Stomach (tissue), 9 donors: Measurements from ENCODE around the gene GRK2. TPM values are rescaled to one million over a fixed set of nuclear protein-coding genes. Genes with fewer than 3 reads are reported as not detected.
A peak's percentile ranks its signal among the peaks of the same experiment; 100 is the strongest.

Source experiments
- DNase-seq, 2 donors: peaks; one replicate each; pipeline versions ENCODE4 v3.0.0 to v3.0.0-alpha.2; 2013 to 2019
- H3K27ac ChIP-seq, 5 donors: fragments of 200-600 bp in 4 of 5; sonication (generic) in 4 of 5; one replicate each; pipeline ENCODE4 v1.5.1; 2013 to 2019; ENCODE audit warnings: mild to moderate bottlenecking in 1 of 5, moderate library complexity in 1 of 5
- H3K27me3 ChIP-seq, 3 donors: fragments of 200-600 bp; sonication (generic); one replicate each; pipeline ENCODE4 v1.5.1; 2017 to 2019; ENCODE audit warnings: mixed run types in 1 of 3
- H3K36me3 ChIP-seq, 4 donors: fragments of 200-600 bp; sonication (generic); 1 replicate in 3 of 4; 2 replicates in 1 of 4; pipeline ENCODE4 v1.5.1; 2016 to 2019
- H3K4me1 ChIP-seq, 4 donors: fragments of 200-600 bp; sonication (generic); one replicate each; pipeline ENCODE4 v1.5.1; 2016 to 2019
- H3K4me3 ChIP-seq, 4 donors: fragments of 200-600 bp; sonication (generic) in 3 of 4; one replicate each; pipeline ENCODE4 v1.5.1; 2016 to 2019; ENCODE audit warnings: mild to moderate bottlenecking in 1 of 4
- H3K9me3 ChIP-seq, 4 donors: fragments of 200-600 bp; sonication (generic); one replicate each; pipeline ENCODE4 v1.5.1; 2016 to 2019
- CTCF ChIP-seq, 7 experiments: fragments of 450-650 bp in 4 of 7; fragments of 200-600 bp in 3 of 7; sonication (generic) in 3 of 7; IDR thresholded peaks; one replicate each; pipeline ENCODE4 v1.5.1; 2016 to 2019; ENCODE audit warnings: antibody characterized with exemption in 7 of 7, control low read depth in 2 of 7, mild to moderate bottlenecking in 1 of 7
- EP300 ChIP-seq: sonication (generic); formaldehyde crosslinking; IDR thresholded peaks from one replicate; pipeline ENCODE4 v1.6.1; 2017; ENCODE audit warnings: antibody characterized with exemption
- POLR2A ChIP-seq, 4 donors: fragments of 450-650 bp; IDR thresholded peaks; one replicate each; pipeline ENCODE4 v1.6.1; 2016; ENCODE audit warnings: antibody characterized with exemption in 4 of 4, control low read depth in 2 of 4, mild to moderate bottlenecking in 1 of 4, moderate library complexity in 1 of 4
- POLR2AphosphoS5 ChIP-seq, 3 donors: sonication (generic); formaldehyde crosslinking; IDR thresholded peaks; one replicate each; pipeline ENCODE4 v1.6.1; 2016; ENCODE audit warnings: antibody characterized with exemption in 3 of 3
- WGBS, 5 donors: extraction: QIAGEN DNeasy Blood & Tissue Kit in 3 of 5; methylation state at CpG; one replicate each; pipeline versions ENCODE4 v1.1.5 to v1.1.7; 2013 to 2018; 5-methylcytosine and 5-hydroxymethylcytosine counted together
- intact Hi-C: fragments of 100-400 bp; cut with DNase I; formaldehyde crosslinking; loops from one replicate; pipeline ENCODE4 v1.15.1; 2023; ENCODE audit warnings: low total_unique reads
- polyA plus RNA-seq, 3 donors: library from polyadenylated mRNA; stranded (reverse); fragments of 200-250 nt; gene quantifications; one replicate each; pipeline ENCODE4 v1.2.3, GENCODE V29; 2013
- total RNA-seq, 5 donors: library from RNA; depleted of rRNA; stranded (reverse); fragments of >200 nt; gene quantifications; one replicate each; pipeline versions ENCODE4 v1.1.0 to v1.2.3, GENCODE V29; 2014 to 2016
- donor health status: healthy with polysubstance abuse.
- donor health status: Bipolar disorder and iron deficiency.
- donor health status: healthy.

Gene GRK2
- total and polyA plus RNA-seq, 8 donors = 44.0 to 266 (median 86.2) TPM

- intact Hi-C loops = no loop called here
- 21 to 27% (median 24%) methylated on average over 27 to 28 of the region's 28 CpGs for WGBS, 5 donors
- H3K27me3 ChIP-seq = no peaks in the 10 kb centered on the region
- H3K4me3 ChIP-seq = peak overlapping the region; percentile 17 to 99 (median 97)
- H3K36me3 ChIP-seq = peaks cover 0 to 26% (median 16%) of the 10 kb centered on the region in 4 donors
- peak in 1 of 2 donors; percentile 76 for DNase-seq
- peaks cover 81 to 95% (median 91%) of the 10 kb centered on the region in 4 donors for H3K4me1 ChIP-seq
- peak overlapping the region; percentile 40 to 95 (median 92) for H3K27ac ChIP-seq
- TF ChIP-seq EP300 (no peak), POLR2AphosphoS5 (IDR thresholded peaks at IDR 0.05) (no peak), CTCF (IDR thresholded peaks at IDR 0.05) (no peak)
- H3K9me3 ChIP-seq = no peaks in the 10 kb centered on the region
These were observed 4.3 kb downstream of the GRK2 start for GRCh38 chr11:67270256-67271204.

GRCh38 chr11:67271205-67271540 lies 4.9 kb downstream of the GRK2 start:
- Histone ChIP-seq H3K27ac (peak overlapping the region; percentile 22 to 95 (median 92)), H3K4me3 (peak overlapping the region; percentile 17 to 99 (median 97)), H3K36me3 (peaks cover 0 to 31% (median 18%) of the 10 kb centered on the region in 4 donors), H3K4me1 (peaks cover 88 to 95% (median 92%) of the 10 kb centered on the region in 4 donors), H3K9me3 (no peaks in the 10 kb centered on the region), H3K27me3 (no peaks in the 10 kb centered on the region)
- TF ChIP-seq POLR2AphosphoS5 (IDR thresholded peaks at IDR 0.05) = no peak
- no peak for TF ChIP-seq POLR2A (IDR thresholded peaks at IDR 0.05)
- no peak for TF ChIP-seq CTCF (IDR thresholded peaks at IDR 0.05)
- DNase-seq = no peak
- WGBS, 5 donors = 47 to 72% (median 61%) methylated on average over 5 of the region's 5 CpGs
- intact Hi-C loops = no loop called here

GRCh38 chr11:67271541-67272284 lies 5.4 kb downstream of the GRK2 start:
- WGBS, 5 donors = 57 to 65% (median 58%) methylated on average over 14 to 19 of the region's 19 CpGs
- intact Hi-C loops = no loop called here
- H3K4me1 ChIP-seq = peaks cover 93 to 100% (median 97%) of the 10 kb centered on the region in 4 donors
- H3K36me3 ChIP-seq = peaks cover 0 to 31% (median 18%) of the 10 kb centered on the region in 4 donors
- H3K27ac ChIP-seq = peak overlapping the region; percentile 15 to 95 (median 92)
- H3K27me3 ChIP-seq = no peaks in the 10 kb centered on the region
- DNase-seq = no peak
- TF ChIP-seq POLR2AphosphoS5 (IDR thresholded peaks at IDR 0.05) (no peak), EP300 (no peak), POLR2A (IDR thresholded peaks at IDR 0.05) (no peak), CTCF (IDR thresholded peaks at IDR 0.05) (no peak)
- no peaks in the 10 kb centered on the region for H3K9me3 ChIP-seq
- H3K4me3 ChIP-seq = peak overlapping the region in 3 of 4 donors; percentile 17 to 98 (median 96)
